ENCODE results near the gene IGSF5.
A peak's percentile ranks its signal among the peaks of the same experiment; 100 is the strongest.
"Not testable (repeated sequence)": the region's sequence is repeated elsewhere in the genome, so short reads cannot be mapped to it uniquely, and the experiment has no call there.

The IGSF5 gene

DNA sequence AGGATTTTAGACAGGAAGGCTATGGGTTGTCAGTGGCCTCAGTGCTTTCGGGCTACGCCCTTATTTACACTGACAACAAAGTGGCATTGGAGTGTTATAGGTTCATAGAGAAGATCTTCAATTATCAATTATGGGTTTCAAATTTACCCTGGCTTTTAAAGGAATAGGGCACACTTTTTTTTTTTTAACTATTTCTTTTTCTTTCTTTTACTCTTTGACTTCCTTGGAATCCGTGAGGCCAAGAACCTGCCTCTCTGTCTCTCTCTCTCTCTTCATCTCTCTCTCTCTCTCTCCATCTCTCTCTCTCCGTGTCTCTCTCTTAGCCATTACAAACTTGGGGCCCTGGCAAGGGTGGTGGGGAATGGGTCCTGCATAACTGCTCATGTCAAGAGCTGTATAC, at the start of gene IGSF5:
IGSF5 (plus strand) TSS at position 301 of the 400 bp plus-strand sequence. CDS start 327 bp downstream, outside the sequence.
- H3K4me3 ChIP-seq (ENCODE audit: low read depth, low read length); H3K36me3 ChIP-seq (ENCODE audit: control insufficient read depth in 2 of 2, insufficient read depth in 1 of 2, low read length in 2 of 2); H3K4me1 ChIP-seq (ENCODE audit: control insufficient read depth, insufficient read depth, low read length); H3K27ac ChIP-seq (ENCODE audit: extremely low read depth, low read depth, low read length); H3K9me3 ChIP-seq (ENCODE audit: control insufficient read depth, insufficient read depth, low read depth, low read length); POLR2A ChIA-PET; CTCF ChIA-PET: not testable (repeated sequence)

DNA sequence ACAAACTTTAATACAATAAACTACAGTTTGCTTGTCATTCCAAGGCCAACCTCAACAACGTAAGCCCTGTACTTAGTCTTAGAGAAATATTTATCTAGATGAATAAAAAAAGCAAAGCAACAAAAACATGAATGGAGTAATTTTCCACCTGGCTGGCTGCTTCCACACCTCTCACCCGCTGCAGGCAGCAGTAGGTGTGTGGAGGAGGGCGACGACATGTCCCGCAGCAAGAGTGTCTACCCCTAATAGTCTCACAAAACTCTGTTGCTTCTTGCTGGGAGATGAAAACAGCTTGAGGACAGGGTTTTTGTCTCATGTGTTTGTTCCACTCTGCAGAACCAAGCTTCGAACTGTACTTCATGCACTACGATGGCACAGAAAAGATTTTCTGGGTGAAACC, 48.8 kb upstream of the IGSF5 start:
- no peak overlapping the region for H3K27ac ChIP-seq (ENCODE audit: extremely low read depth, low read depth, low read length)
- no peaks in the 10 kb centered on the region for H3K36me3 ChIP-seq (ENCODE audit: control insufficient read depth in 2 of 2, insufficient read depth in 1 of 2, low read length in 2 of 2)
- POLR2A ChIA-PET, result no interaction called here
- TF ChIP-seq KLF10 (tag by site-specific recombination; IDR thresholded peaks at IDR 0.05) (no peak), REPIN1 (tag by site-specific recombination; IDR thresholded peaks at IDR 0.05; ENCODE audit: low read depth) (no peak), EGR2 (tag by site-specific recombination; IDR thresholded peaks at IDR 0.05; ENCODE audit: low read depth) (peak; percentile 27; the same call in 1 of the 2 replicates), ZSCAN16 (tag by site-specific recombination; IDR thresholded peaks at IDR 0.05) (no peak)
- TF ChIP-seq, protein P1, sequence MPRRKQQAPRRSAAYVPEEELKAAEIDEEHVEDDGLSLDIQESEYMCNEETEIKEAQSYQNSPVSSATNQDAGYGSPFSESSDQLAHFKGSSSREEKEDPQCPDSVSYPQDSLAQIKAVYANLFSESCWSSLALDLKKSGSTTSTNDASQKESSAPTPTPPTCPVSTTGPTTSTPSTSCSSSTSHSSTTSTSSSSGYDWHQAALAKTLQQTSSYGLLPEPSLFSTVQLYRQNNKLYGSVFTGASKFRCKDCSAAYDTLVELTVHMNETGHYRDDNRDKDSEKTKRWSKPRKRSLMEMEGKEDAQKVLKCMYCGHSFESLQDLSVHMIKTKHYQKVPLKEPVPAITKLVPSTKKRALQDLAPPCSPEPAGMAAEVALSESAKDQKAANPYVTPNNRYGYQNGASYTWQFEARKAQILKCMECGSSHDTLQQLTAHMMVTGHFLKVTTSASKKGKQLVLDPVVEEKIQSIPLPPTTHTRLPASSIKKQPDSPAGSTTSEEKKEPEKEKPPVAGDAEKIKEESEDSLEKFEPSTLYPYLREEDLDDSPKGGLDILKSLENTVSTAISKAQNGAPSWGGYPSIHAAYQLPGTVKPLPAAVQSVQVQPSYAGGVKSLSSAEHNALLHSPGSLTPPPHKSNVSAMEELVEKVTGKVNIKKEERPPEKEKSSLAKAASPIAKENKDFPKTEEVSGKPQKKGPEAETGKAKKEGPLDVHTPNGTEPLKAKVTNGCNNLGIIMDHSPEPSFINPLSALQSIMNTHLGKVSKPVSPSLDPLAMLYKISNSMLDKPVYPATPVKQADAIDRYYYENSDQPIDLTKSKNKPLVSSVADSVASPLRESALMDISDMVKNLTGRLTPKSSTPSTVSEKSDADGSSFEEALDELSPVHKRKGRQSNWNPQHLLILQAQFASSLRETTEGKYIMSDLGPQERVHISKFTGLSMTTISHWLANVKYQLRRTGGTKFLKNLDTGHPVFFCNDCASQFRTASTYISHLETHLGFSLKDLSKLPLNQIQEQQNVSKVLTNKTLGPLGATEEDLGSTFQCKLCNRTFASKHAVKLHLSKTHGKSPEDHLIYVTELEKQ (tag by site-specific recombination; IDR thresholded peaks at IDR 0.05; ENCODE audit: borderline replicate concordance), result no peak
- TF ChIP-seq, protein P2, sequence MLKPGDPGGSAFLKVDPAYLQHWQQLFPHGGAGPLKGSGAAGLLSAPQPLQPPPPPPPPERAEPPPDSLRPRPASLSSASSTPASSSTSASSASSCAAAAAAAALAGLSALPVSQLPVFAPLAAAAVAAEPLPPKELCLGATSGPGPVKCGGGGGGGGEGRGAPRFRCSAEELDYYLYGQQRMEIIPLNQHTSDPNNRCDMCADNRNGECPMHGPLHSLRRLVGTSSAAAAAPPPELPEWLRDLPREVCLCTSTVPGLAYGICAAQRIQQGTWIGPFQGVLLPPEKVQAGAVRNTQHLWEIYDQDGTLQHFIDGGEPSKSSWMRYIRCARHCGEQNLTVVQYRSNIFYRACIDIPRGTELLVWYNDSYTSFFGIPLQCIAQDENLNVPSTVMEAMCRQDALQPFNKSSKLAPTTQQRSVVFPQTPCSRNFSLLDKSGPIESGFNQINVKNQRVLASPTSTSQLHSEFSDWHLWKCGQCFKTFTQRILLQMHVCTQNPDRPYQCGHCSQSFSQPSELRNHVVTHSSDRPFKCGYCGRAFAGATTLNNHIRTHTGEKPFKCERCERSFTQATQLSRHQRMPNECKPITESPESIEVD (tag by site-specific recombination; IDR thresholded peaks at IDR 0.05), result no peak
- H3K4me1 ChIP-seq (ENCODE audit: control insufficient read depth, insufficient read depth, low read length), result no peaks in the 10 kb centered on the region
- CTCF ChIA-PET, result interaction anchor here (0.9 to 1.2 kb wide), 2 partner anchors 26 to 164 kb away, joined by 3 read pairs; no protein-coding TSS in a partner anchor
- no peaks in the 10 kb centered on the region for H3K9me3 ChIP-seq (ENCODE audit: control insufficient read depth, insufficient read depth, low read depth, low read length)
- no peak overlapping the region for H3K4me3 ChIP-seq (ENCODE audit: low read depth, low read length)

DNA sequence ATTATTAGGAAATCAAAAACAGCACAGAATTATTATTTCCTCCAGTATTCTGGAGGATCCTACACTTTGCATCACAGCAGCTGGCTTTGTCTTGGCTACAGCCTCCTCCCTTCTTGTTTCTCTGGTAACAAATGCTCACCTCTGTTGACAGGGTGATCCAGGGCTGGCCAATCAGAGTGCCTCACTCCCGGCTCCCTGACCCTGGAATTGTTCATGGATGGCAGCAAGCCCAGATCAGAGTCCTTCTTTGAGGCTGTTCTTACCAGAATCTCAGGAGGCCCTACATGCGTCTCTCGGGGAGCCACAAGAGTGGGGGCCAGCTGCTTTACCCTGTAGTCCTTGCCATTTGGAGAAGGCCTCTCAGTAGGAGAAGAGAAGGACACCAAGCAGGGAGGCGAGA, 48.4 kb upstream of the IGSF5 start:
- Histone ChIP-seq H3K4me1 (ENCODE audit: control insufficient read depth, insufficient read depth, low read length) (no peaks in the 10 kb centered on the region), H3K27ac (ENCODE audit: extremely low read depth, low read depth, low read length) (no peak overlapping the region), H3K9me3 (ENCODE audit: control insufficient read depth, insufficient read depth, low read depth, low read length) (no peaks in the 10 kb centered on the region), H3K36me3 (ENCODE audit: control insufficient read depth in 2 of 2, insufficient read depth in 1 of 2, low read length in 2 of 2) (no peaks in the 10 kb centered on the region), H3K4me3 (ENCODE audit: low read depth, low read length) (no peak overlapping the region)
- TF ChIP-seq KLF8 (tag by site-specific recombination; IDR thresholded peaks at IDR 0.05) (no peak), ZNF292 (tag by site-specific recombination; IDR thresholded peaks at IDR 0.05; ENCODE audit: borderline replicate concordance, low read depth) (no peak), ZNF704 (tag by site-specific recombination; IDR thresholded peaks at IDR 0.05) (no peak), ZNF416 (tag by site-specific recombination; IDR thresholded peaks at IDR 0.05) (no peak), ZNF354C (tag by site-specific recombination; IDR thresholded peaks at IDR 0.05; ENCODE audit: borderline replicate concordance, low read depth) (no peak), TRIM28 (IDR thresholded peaks at IDR 0.05; ENCODE audit: borderline replicate concordance, low read length) (no peak), IKZF3 (tag by site-specific recombination; IDR thresholded peaks at IDR 0.05) (no peak), ZNF791 (tag by site-specific recombination; IDR thresholded peaks at IDR 0.05) (no peak), ZBTB26 (tag by site-specific recombination; optimal IDR thresholded peaks at IDR 0.05) (no peak), ZNF426 (tag by site-specific recombination; IDR thresholded peaks at IDR 0.05) (no peak), BCL11A (tag by site-specific recombination; IDR thresholded peaks at IDR 0.05; ENCODE audit: low read depth) (no peak)
- TF ChIP-seq, protein P3, sequence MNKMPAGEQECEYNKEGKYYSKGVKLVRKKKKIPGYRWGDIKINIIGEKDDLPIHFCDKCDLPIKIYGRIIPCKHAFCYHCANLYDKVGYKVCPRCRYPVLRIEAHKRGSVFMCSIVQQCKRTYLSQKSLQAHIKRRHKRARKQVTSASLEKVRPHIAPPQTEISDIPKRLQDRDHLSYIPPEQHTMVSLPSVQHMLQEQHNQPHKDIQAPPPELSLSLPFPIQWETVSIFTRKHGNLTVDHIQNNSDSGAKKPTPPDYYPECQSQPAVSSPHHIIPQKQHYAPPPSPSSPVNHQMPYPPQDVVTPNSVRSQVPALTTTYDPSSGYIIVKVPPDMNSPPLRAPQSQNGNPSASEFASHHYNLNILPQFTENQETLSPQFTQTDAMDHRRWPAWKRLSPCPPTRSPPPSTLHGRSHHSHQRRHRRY (tag by site-specific recombination; IDR thresholded peaks at IDR 0.05), result no peak
- TF ChIP-seq, protein P4, sequence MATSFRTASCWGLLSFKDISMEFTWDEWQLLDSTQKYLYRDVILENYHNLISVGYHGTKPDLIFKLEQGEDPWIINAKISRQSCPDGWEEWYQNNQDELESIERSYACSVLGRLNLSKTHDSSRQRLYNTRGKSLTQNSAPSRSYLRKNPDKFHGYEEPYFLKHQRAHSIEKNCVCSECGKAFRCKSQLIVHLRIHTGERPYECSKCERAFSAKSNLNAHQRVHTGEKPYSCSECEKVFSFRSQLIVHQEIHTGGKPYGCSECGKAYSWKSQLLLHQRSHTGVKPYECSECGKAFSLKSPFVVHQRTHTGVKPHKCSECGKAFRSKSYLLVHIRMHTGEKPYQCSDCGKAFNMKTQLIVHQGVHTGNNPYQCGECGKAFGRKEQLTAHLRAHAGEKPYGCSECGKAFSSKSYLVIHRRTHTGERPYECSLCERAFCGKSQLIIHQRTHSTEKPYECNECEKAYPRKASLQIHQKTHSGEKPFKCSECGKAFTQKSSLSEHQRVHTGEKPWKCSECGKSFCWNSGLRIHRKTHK (tag by site-specific recombination; IDR thresholded peaks at IDR 0.05), result no peak
- POLR2A ChIA-PET, result no interaction called here
- CTCF ChIA-PET, result interaction anchor here (0.7 to 1.2 kb wide), 3 partner anchors 27 to 537 kb away, joined by 3 read pairs; no protein-coding TSS in a partner anchor
